Activated T-cell treated with anti-CD3 and anti-CD28 coated beads, Interleukin-2, amount 50 U/mL, for 1 hour (primary cell): ENCODE results near the gene SPSB3.

Source experiments
- DNase-seq: peaks from one replicate; pipeline ENCODE4 v3.0.0-alpha.2; 2020

The SPSB3 gene

DNA sequence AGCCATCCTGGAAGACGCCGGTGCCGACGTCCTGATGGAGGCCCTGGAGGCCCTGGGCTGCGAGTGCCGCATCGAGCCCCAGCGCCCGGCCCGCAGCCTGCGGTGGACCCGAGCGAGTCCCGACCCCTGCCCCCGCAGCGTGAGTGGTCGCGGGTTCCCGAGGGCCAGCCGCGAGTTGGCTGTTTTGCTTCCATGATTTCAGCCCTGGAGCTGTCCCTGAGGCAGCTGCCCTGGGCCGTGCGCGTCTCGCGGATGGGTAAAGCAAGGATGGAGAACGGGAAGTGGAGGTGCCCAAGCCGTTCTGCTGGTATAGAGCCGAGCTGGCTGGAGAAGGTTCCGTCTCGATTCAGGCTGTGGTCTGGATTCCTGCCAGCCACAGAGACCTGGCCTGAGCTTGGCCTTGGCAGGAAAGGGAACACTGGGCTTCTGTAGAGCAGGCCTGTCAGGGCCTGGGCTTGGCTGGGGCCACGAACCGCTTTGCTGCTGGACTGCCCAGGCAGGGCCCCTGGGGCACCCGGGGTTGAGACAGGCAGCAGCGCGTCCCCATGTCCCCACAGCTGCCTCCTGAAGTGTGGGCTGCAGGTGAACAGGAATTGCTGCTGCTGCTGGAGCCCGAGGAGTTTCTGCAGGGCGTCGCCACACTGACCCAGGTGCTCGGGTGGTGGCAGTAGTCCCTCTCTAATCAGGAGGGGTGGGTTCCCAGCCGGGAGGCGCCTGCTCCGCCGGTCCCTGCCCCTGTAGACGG lies 8.5 kb downstream of the SPSB3 start:
- no peak for DNase-seq

DNA sequence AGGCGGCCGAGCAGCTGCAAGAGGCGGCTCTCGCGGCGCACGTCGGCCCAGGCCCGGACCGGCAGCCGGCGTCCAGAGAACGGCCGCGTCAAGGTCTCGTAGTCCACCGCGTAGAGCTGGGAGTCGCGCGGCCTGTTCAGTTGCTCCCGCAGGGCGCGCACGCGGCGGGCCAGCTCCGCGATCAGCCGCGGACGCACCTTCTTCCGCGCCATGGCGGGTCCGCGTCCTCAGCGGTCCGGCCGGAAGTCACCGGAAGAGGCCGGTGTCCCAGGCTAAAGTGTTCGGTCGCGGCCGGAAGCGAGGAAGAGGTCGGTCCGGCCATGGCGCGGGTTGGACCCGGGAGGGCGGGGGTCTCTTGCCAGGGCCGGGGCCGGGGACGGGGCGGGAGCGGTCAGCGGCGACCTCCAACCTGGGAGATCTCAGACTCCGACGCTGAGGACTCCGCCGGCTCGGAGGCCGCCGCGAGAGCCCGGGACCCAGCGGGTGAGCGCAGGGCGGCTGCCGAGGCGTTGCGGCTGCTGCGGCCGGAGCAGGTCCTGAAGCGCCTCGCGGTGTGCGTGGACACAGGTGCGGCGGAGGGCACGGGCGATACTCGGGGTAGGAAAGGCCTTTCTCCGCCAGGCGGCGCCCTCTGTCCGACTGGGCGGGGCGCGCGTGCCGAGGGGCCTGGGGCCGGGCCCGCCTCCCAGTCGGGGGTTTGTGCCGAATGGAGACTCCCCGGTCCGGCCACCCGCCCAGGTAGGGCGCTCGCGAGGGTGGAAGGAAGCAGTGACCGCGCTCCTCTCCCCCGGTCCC lies 9.3 kb downstream of the SPSB3 start, which contains the start of gene MRPS34:
TSS of gene MRPS34 (minus strand) at position 227 of the 795 bp plus-strand sequence. CDS start at position 212, 15 bp downstream.
- DNase-seq = peak; percentile 81

DNA sequence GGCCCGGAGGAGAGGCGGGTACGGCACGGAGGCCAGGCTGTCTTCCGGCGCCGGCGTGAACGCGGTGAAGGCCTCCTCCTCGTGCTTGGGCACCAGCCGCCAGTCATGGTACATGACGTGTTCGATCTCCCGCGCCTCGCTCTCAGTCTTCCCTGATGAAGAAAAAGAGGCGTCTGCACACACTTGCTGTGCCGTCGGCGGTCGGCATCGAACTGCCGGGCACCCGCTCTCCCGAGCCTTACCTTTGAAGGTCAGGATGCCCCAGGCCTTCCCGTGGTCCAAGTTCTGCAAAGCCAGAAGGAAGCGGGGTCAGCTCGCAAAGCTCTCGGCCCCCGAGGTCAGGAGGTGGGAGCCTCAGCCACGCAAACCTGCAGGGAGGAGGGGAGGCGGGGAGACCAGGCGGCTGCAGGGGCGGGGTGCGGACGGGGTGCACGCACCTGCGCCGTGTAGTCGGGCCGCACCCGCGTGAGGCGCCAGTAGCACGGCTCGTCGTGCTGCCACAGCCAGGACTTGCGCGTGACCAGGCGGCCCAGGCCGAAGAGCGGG lies 9.9 kb downstream of the SPSB3 start, which contains the start of gene EME2:
TSS of gene EME2 (plus strand) at position 449 of the 546 bp plus-strand sequence. CDS start 418 bp downstream, outside the sequence.
- DNase-seq = no peak

DNA sequence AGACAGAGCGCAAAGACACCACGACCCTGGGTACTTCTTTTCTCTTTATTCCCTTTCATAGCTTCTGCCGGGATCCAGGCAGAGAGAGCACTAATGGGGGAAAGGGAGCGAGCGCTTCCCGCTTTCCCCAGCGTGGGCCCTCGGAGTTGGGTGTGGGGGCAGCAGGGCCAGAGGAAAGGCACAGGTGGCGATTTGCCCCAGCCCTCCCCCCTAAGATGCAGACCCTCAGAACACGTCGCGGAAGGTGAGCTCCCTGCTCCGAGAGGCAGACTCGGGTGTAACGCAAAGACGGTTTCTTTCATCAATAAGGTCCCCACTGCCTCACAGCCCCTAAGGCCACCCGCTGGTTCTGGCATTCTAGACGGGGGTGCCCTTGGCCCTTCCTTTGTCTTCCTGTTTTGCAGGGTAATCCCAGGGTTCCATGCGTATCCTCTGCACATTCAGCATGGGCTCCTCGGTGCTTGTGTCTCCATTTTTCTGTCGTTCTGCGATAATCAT lies 10.5 kb downstream of the SPSB3 start:
- DNase-seq = peak; percentile 34

DNA sequence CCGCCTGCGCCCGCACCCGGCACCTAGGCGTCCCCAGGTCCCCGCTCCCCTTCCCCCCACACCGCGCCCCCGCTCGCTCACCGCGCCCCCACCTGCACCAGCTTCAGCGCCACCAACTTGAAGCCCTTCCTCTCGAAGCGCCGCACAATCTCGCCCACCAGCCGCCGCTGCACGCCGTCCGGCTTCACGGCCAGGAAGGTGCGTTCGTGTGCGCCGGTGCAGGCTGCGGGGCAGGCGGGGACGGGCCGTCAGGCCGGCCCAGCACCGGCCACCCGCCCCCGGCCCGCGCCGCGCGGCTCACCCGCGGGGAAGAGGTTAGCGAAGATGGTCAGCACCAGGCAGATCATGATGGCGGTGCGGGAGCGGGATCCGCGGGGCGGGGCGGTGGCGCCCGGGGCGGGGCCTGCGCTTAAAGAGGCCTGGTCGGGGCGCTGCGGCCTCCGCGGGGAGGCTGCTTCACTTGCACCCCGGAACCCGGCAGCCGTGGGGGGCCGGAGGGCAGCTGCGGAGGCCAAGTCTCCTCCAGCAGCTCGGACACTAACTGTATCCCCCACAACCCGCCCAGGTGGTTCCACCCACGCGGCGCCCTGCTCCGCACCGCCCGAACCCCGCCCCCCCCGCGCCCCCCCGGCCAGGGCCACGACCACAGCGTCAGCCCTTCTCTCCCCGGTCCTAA lies 11.0 kb downstream of the SPSB3 start, which contains the start of gene NME3:
TSS of gene NME3 (minus strand) at position 356 of the 676 bp plus-strand sequence. CDS start at position 347, 9 bp downstream.
- DNase-seq = peak; percentile 86

DNA sequence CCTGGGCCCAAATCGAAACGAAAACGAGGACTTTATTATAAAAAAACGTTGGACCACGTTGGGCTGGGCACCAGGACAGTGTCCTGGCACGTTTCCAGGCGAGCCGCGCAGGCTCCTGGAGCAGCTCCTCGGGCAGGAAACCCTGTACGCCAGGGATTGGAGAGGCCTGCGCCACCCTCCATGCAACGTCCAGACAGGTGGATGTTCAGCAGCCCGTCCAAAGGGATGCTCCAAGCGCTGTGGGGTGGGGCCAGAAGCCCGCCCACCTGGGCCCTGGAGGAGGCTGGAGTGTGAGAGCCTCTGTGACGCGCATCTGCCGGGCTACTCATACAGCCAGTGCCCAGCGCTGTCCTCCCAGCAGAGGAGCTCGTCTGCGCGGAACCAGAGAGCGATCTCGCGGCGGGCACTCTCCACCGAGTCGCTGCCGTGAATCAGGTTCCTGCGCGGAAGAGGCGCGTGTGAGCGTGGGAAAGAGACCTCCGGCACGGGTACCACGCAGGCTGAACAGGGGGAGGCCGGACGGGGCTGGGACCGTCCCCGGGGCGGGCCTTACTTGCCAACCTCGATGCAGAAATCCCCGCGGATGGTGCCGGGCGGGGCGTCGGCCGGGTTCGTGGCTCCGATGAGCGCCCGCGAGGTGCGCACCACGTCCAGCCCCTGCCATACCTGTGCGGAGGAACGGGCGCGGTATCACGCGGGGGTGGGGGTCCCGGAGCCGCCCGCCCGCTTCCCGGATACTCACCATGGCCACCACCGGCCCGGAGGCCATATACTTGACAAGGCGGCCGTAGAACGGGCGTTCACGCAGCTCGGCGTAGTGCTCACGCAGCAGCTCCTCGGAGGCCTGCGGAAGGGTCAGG lies 11.8 kb downstream of the SPSB3 start:
- DNase-seq = peak; percentile 66

DNA sequence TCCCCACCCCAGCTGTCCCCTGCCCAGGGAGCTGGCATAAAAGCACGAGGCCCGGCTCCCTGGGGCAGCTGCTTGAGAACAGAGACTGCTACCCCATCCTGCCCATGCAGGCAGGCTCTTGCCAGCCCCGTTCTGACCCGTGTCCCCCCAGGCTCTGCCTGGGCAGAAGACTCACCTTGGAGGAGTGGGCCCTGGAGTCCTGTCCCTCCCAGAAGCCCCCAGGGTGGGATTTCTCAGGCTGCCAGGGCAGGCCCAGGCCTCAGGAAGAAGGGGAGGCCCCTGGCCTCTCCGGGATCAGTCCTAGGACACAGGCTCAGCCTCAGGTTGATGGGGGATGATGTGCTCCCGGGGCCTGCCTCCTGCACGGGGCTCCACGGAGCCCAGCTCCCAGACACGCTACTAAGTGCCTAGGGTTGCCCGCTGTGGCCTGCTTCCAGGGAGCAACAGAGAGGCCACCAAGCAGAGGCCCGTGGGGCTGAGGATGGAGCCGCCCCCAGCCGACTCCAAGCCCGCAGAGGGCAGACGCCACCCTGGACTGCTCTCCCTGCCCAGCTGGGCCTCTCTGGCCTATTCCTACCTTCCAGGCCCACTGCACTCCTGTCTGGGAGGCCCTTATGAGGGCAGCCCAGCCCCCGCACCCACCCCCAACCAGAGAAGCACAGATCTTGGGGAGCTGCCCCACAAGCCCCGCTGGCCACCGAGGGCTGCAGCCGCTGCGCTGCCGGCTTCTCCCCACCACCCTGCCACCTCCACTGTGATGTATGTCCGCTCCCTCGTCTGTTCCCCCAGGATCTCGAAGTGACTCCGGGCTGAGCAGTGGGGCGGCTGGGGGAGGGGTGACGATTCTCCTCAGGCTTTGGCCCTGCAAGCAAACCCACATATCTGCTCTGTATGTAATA lies 12.7 kb downstream of the SPSB3 start:
- no peak for DNase-seq

DNA sequence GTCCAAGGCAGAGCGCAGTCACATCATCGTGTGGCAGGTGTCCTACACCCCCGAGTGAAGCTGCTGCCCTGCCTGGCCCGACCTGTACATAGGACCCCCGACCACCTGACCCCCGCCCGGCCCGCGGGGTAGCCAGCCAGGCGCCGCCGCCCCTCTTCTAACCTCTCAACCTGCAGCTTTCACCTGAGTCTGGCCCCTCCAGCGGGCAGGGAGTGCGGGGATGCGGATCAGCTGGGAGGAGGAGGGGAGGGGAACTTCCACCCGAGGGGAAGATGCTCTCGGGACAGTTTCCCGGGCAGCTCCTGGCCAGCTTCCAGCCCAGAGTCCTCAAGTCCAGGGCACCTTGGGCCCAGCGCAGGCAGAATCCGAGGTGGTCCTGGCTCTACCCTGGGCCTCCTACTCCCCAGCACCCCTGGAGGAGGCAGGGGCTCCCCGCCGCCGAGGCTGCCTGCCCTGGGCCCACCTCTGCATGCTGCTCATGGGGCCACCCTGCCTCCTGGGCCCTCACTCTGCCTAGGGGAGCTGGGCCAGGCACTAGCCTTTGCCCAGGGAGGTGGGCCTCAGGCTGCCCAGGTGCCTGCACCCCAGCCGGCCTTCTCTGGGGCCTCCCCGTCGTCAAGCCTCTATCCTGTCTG lies 13.5 kb downstream of the SPSB3 start:
- no peak for DNase-seq

DNA sequence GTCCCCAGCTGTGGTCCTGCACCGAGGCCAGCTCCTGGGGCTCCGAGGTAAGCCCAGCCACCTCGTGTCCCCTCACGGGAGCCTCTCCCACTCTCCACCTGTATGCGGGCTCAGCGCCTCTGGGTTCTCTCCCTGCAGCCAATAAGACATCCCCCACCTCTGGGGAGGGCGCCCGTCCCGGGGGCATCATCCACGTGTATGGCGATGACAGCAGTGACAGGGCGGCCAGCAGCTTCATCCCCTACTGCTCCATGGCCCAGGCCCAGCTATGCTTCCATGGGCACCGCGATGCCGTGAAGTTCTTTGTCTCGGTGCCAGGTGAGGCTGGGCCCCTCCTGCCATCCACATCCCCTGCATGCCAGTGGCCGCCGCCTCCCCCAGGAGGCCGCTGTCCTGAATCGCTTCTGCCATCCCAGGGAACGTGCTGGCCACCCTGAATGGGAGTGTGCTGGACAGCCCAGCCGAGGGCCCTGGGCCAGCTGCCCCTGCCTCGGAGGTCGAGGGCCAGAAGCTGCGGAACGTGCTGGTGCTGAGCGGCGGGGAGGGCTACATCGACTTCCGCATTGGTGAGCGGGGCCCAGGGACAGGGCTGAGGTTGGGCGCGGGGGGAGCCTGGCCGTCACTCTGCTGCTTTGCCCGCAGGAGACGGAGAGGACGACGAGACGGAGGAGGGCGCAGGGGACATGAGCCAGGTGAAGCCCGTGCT lies 14.2 kb downstream of the SPSB3 start:
- DNase-seq = no peak

DNA sequence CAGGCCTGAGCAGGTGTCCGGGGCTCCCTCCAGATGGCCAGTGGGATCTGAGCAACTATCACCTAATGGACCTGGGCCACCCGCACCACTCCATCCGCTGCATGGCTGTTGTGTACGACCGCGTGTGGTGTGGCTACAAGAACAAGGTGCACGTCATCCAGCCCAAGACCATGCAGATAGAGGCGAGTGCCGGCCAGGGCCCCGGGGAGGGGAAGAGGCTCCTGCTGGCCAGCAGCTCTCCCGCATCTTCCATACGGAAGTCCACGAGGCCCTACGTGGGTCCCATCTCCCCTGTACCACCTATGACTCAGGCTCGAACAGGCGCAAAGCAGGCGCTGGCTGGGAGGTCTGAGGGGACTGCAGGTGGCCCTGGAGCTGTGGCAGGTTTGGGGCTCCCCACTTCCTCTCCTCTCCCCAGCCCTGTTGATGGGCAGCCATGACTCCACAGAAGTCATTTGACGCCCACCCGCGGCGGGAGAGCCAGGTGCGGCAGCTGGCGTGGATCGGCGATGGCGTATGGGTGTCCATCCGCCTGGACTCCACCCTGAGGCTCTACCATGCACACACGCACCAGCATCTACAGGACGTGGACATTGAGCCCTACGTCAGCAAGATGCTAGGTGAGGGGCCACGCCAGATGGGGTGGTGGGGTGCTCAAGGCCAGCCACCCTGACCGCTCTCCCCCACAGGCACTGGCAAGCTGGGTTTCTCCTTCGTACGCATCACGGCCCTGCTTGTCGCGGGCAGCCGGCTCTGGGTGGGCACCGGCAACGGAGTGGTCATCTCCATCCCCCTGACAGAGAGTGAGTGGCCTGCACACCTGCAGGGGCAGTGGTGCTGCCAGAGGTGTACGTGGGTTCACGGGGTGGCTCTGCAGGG lies 15.0 kb downstream of the SPSB3 start:
- no peak for DNase-seq

DNA sequence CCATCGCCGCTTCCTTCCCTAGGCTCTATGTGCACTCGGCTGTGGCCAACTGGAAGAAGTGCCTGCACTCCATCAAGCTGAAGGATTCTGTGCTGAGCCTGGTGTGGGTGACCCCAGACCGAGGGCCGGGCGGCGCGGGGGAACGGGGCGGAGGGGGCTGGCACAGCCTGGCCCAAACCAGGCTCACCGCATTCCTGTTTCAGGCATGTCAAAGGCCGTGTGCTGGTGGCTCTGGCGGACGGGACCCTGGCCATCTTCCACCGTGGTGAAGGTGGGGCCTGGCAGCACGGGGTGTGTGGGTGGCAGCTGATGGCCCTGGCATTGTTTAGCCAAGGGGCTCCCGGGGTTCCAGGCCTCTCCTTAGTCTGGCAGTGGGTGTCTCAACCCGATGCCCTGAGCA lies 15.7 kb downstream of the SPSB3 start:
- no peak for DNase-seq

DNA sequence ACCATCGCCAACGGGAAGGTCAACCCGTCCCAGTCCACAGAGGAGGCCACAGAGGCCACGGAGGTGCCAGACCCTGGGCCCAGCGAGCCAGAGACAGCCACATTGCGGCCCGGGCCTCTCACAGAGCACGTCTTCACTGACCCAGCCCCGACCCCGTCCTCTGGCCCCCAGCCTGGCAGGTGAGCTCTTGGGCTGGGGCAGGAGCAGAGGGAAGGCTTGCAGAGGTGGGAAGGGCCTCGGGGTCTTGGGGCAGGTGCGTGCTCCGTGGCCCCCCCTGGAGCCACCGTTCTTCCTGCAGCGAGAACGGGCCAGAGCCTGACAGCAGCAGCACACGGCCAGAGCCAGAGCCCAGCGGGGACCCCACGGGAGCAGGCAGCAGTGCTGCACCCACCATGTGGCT lies 16.1 kb downstream of the SPSB3 start:
- DNase-seq = no peak

DNA sequence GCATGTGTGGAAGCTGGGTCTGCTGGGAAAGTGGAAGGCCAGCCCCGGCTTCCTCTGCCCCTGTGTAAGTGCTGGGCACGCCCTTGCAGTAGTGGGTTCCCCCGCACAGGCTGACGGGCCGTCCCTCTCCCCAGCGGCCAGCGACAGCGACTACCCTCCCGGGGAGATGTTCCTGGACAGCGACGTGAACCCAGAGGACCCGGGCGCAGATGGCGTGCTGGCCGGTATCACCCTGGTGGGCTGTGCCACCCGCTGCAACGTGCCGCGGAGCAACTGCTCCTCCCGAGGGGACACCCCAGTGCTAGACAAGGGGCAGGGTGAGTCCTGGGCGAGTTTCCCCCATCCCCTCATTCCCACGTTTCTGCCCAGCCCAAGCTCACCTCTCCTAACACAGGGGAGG lies 16.5 kb downstream of the SPSB3 start:
- DNase-seq = no peak

DNA sequence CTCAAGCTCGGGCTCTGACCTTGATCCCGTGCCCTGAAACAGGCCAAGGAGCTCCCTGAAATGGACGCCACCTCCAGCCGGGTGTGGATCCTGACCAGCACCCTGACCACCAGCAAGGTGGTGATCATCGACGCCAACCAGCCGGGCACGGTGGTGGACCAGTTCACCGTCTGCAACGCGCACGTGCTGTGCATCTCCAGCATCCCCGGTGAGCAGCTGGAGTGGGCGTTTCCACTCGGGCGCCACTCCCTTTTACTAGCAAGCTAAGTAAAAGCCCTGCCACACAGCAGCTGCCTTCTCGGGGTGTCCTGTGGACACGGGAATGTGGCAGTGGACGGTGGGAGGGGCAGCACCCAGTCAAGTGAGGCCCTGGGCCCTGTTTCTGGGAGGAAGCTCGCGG lies 17.4 kb downstream of the SPSB3 start:
- DNase-seq = no peak

DNA sequence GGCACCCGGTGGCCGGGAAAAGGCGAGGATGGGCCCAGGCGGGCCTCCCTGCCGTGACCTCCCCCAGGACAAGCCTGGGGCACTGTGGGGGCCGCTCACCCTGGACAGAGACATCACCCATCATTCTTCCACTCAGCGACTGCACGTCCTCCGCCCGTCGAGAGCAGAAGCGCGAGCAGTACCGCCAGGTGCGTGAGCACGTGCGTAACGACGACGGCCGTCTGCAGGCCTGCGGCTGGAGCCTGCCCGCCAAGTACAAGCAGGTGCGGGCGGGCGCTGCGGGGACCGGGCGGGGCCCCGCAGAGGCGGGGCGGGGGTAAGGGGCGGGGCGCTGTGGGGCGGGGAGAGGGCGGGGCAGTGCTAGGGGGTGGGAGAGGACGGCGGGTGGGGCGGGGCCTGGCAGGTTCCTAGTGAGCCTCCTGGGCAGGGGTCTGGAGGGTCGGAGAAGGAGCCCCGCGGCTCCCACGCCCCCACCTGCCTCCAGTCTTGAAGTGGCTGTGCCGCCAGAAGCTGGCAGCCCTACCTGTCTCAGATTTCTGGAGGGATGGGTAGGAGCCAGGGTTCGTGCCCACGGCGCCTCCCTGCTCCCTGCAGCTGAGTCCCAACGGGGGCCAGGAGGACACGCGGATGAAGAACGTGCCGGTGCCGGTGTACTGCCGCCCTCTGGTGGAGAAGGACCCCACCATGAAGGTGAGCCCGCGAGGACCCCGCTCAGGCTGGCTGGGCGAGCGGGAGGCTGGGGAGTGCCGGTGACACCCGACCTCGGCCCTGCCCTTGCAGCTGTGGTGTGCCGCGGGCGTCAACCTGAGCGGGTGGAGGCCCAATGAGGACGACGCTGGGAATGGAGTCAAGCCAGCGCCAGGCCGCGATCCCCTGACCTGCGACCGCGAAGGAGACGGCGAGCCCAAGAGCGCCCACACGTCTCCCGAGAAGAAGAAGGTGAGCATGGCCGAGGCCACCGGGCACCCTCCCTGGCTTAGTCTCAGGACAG lies 18.6 kb downstream of the SPSB3 start:
- no peak for DNase-seq

DNA sequence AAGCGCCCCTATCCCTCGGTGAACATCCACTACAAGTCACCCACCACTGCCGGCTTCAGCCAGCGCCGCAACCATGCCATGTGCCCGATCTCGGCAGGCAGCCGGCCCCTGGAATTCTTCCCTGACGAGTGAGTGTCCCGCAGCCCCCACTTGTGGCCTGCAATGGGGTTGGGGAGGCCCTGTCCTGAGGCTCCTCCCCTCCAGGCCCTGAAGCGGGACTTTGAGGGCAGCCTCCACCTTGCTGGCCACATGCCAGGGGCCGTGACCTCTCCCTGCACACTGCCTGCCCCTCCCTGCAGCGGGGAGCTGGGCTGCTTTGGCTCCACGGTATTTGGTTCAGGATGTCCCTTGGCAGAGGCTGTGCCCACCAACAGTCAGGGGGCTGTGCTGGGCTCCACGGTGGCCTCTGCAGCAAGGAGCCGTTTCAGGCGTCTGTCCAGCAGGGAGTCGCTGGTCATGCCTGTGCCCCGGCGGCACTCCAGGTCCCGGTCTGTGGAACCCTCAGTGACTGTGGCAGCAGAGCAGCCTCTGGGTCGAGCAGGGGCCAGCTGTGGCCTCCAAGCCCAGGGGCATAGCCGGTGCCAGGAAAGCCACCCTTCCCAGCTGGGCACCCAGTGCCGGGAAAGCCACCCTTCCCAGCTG lies 19.4 kb downstream of the SPSB3 start:
- DNase-seq = no peak
